ENCODE data around the gene SRRM1. TPM values are rescaled to one million over a fixed set of nuclear protein-coding genes. Genes with fewer than 3 reads are reported as not detected.
"Not testable (repeated sequence)": the region's sequence is repeated elsewhere in the genome, so short reads cannot be mapped to it uniquely, and the experiment has no call there.

Gene SRRM1
- total and polyA plus RNA-seq, 2 donors (not counting 3 experiments of a cell fraction or from before 2014, with no cell fraction given): 39.7 to 163 TPM

DNA sequence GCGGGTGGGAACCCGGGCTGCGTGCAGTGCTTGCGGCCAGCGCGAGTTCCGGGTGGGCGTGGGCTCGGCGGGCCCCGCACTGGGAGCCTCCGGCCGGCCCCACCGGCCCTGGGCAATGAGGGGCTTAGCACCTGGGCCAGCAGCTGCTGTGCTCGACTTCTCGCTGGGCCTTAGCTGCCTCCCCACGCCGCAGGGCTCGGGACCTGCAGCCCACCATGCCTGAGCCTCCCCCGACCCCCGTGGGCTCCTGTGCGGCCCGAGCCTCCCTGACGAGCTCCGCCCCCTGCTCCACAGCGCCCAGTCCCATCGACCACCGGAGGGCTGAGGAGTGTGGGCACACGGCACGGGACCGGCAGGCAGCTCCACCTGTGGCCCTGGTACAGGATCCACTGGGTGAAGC lies 78.4 kb downstream of the SRRM1 start:
- no peaks in the 10 kb centered on the region for H3K9me3 ChIP-seq (replicated peaks; ENCODE audit: control insufficient read depth, insufficient read depth, low read length)
- H3K4me2 ChIP-seq (ENCODE audit: insufficient read depth, low read length): no peak overlapping the region
- H3K79me2 ChIP-seq (ENCODE audit: control insufficient read depth, insufficient read depth, low read length): no peaks in the 10 kb centered on the region
- no peak overlapping the region for H3K9ac ChIP-seq (replicated peaks; ENCODE audit: extremely low read depth, insufficient read depth, low read length)
- H3K27me3 ChIP-seq (ENCODE audit: control insufficient read depth in 2 of 2, insufficient read depth in 2 of 2, low read length in 2 of 2): no peaks in the 10 kb centered on the region
- POLR2A ChIA-PET: interaction anchor here (0.7 to 1.5 kb wide), 2 partner anchors 27 to 33 kb away, joined by 3 read pairs; no protein-coding TSS in a partner anchor
- DNase-seq (ENCODE audit: low read depth, low spot score): no peak
- dilution Hi-C loops (cut with MboI; ENCODE audit: extremely low pct_ligation_motif_present, low sequenced_read_pairs) (no loop called here), intact Hi-C loops (cut with micrococcal nuclease) (loop anchor here (5.0 kb wide), 1 partner anchor 764 kb away; the partner anchor contains the start of gene PNRC2)
- H2AFZ ChIP-seq (ENCODE audit: low read depth, low read length): no peak overlapping the region
- H3K4me3 ChIP-seq (replicated peaks in 1 of 3; ENCODE audit: insufficient read depth in 1 of 3, low read depth in 1 of 3, low read length in 3 of 3): no peak overlapping the region
- no peaks in the 10 kb centered on the region for H4K20me1 ChIP-seq (replicated peaks; ENCODE audit: control insufficient read depth, extremely low read depth, insufficient read depth, low read length)
- H3K4me1 ChIP-seq (ENCODE audit: control insufficient read depth, extremely low read depth, insufficient read depth, low read length): peaks cover 38% of the 10 kb centered on the region
- H3K36me3 ChIP-seq (ENCODE audit: control insufficient read depth in 2 of 2, extremely low read depth in 1 of 2, insufficient read depth in 2 of 2, low read length in 2 of 2): no peaks in the 10 kb centered on the region
- H3K27ac ChIP-seq (ENCODE audit: insufficient read depth, low read depth, low read length): no peak overlapping the region
- FAIRE-seq: no peak
- BruUV-seq (replicated peaks): no TSS peak
- CTCF ChIA-PET: interaction anchor here (1.2 to 2.4 kb wide), 4 partner anchors 14 to 113 kb away, joined by 3 to 20 read pairs (median 3); partner anchors contain the start of gene CLIC4
- H3K9me1 ChIP-seq (replicated peaks; ENCODE audit: control insufficient read depth, extremely low read depth, insufficient read depth, low read length): no peaks in the 10 kb centered on the region
- no peak for TF ChIP-seq GATA2 (IDR thresholded peaks at IDR 0.05; ENCODE audit: insufficient read depth, insufficient read length, low read depth, low read length)
- TF ChIP-seq POLR2AphosphoS5 (IDR thresholded peaks at IDR 0.05; ENCODE audit: insufficient read depth, low read depth, low read length): no peak
- TF ChIP-seq EZH2 (IDR thresholded peaks at IDR 0.05; ENCODE audit: borderline replicate concordance, low read depth, low read length, severe bottlenecking): no peak
- TF ChIP-seq JUN (IDR thresholded peaks at IDR 0.05; ENCODE audit: borderline replicate concordance, insufficient read depth, insufficient read length, low read depth): no peak
- TF ChIP-seq FOS (IDR thresholded peaks at IDR 0.05; ENCODE audit: borderline replicate concordance, insufficient read depth, low read length): no peak
- no peak for TF ChIP-seq POLR2A (IDR thresholded peaks at IDR 0.05; ENCODE audit: low read depth, low read length)
- TF ChIP-seq, protein P1, sequence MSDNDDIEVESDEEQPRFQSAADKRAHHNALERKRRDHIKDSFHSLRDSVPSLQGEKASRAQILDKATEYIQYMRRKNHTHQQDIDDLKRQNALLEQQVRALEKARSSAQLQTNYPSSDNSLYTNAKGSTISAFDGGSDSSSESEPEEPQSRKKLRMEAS (IDR thresholded peaks at IDR 0.05; ENCODE audit: insufficient read depth, insufficient read length): no peak
- no peak for TF ChIP-seq MYC (IDR thresholded peaks at IDR 0.05; ENCODE audit: low read depth, low read length)
- TF ChIP-seq, protein P2, sequence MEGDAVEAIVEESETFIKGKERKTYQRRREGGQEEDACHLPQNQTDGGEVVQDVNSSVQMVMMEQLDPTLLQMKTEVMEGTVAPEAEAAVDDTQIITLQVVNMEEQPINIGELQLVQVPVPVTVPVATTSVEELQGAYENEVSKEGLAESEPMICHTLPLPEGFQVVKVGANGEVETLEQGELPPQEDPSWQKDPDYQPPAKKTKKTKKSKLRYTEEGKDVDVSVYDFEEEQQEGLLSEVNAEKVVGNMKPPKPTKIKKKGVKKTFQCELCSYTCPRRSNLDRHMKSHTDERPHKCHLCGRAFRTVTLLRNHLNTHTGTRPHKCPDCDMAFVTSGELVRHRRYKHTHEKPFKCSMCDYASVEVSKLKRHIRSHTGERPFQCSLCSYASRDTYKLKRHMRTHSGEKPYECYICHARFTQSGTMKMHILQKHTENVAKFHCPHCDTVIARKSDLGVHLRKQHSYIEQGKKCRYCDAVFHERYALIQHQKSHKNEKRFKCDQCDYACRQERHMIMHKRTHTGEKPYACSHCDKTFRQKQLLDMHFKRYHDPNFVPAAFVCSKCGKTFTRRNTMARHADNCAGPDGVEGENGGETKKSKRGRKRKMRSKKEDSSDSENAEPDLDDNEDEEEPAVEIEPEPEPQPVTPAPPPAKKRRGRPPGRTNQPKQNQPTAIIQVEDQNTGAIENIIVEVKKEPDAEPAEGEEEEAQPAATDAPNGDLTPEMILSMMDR (IDR thresholded peaks at IDR 0.05; ENCODE audit: extremely low read depth in 1 of 2, insufficient read depth in 1 of 2, low read depth in 1 of 2, low read length in 2 of 2): no peak

DNA sequence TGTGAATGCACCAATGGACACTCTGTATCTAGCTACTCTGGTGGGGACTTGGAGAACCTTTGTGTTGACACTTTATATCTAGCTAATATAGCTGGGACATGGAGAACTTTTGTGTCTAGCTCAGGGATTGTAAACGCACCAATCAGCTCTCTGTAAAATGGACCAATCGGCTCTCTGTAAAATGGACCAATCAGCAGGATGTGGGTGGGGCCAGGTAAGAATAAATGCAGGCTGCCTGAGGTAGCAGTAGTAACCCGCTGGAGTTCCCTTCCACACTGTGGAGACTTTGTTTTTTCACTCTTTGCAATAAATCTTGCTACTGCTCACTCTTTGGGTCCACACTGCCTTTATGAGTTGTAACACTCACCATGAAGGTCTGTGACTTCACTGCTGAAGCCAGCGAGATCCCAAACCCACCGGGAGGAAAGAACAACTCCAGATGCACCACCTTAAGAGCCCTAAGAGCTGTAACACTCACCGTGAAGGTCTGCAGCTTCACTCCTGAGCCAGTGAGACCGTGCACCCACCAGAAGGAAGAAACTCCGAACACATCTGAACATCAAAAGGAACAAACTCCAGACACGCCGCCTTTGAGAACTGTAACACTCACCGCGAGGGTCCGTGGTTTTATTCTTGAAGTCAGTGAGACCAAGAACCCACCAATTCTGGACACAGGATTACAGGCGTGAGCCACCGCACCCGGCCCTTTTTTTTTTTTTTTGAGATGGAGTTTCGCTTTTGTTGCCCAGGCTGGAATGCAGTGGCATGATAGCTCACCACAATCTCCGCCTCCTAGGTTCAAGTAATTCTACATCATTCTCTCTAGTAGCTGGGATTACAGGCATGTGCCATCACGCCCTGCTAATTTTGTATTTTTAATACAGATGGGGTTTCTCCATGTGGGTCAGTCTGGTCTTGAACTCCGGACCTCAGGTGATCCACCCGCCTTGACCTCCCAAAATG lies 79.3 kb downstream of the SRRM1 start:
- dilution Hi-C loops (cut with MboI; ENCODE audit: extremely low pct_ligation_motif_present, low sequenced_read_pairs); POLR2A ChIA-PET; H3K27me3 ChIP-seq (ENCODE audit: control insufficient read depth in 2 of 2, insufficient read depth in 2 of 2, low read length in 2 of 2); H2AFZ ChIP-seq (ENCODE audit: low read depth, low read length); BruUV-seq (replicated peaks); H3K9me3 ChIP-seq (replicated peaks; ENCODE audit: control insufficient read depth, insufficient read depth, low read length); H3K4me3 ChIP-seq (replicated peaks in 1 of 3; ENCODE audit: insufficient read depth in 1 of 3, low read depth in 1 of 3, low read length in 3 of 3); FAIRE-seq; DNase-seq (ENCODE audit: low read depth, low spot score); H3K9me1 ChIP-seq (replicated peaks; ENCODE audit: control insufficient read depth, extremely low read depth, insufficient read depth, low read length); H3K4me2 ChIP-seq (ENCODE audit: insufficient read depth, low read length); H4K20me1 ChIP-seq (replicated peaks; ENCODE audit: control insufficient read depth, extremely low read depth, insufficient read depth, low read length); H3K79me2 ChIP-seq (ENCODE audit: control insufficient read depth, insufficient read depth, low read length); H3K9ac ChIP-seq (replicated peaks; ENCODE audit: extremely low read depth, insufficient read depth, low read length); H3K36me3 ChIP-seq (ENCODE audit: control insufficient read depth in 2 of 2, extremely low read depth in 1 of 2, insufficient read depth in 2 of 2, low read length in 2 of 2); H3K27ac ChIP-seq (ENCODE audit: insufficient read depth, low read depth, low read length): not testable (repeated sequence)
- CTCF ChIA-PET: interaction anchor here (0.8 to 2.4 kb wide), 7 partner anchors 13 to 113 kb away, joined by 3 to 20 read pairs (median 3); partner anchors contain the start of gene CLIC4
- intact Hi-C loops (cut with micrococcal nuclease): loop anchor here (5.0 kb wide), 1 partner anchor 765 kb away; the partner anchor contains the start of gene PNRC2
- peaks cover 47% of the 10 kb centered on the region for H3K4me1 ChIP-seq (ENCODE audit: control insufficient read depth, extremely low read depth, insufficient read depth, low read length)

Measured in endothelial cell of umbilical vein (primary cell).